HEK293 (cell line): ENCODE measurements around the gene TXNIP.
A peak's percentile ranks its signal among the peaks of the same experiment; 100 is the strongest.

Experiments used
- CTCF ChIA-PET: fragments of 350-600 bp; formaldehyde crosslinking; extraction: SDS; loops from one replicate; lab custom pipeline; 2021; ENCODE audit warnings: antibody characterized with exemption; lab: Yijun Ruan, JAX
- POLR2A ChIA-PET: fragments of 300-600 bp; formaldehyde crosslinking; extraction: SDS; loops from one replicate; lab custom pipeline; 2020; ENCODE audit warnings: antibody characterized with exemption, inconsistent platforms; lab: Yijun Ruan, JAX
- H3K27ac ChIP-seq: fragments of 200-500 bp; sonication (Bioruptor generic); 2 replicates; pipeline ENCODE4 v1.5.1; 2014; ENCODE audit warnings: low read depth, low read length, control low read depth, inconsistent platforms; ENCODE audit errors: extremely low read depth
- H3K36me3 ChIP-seq, 2 experiments: fragments of 200-500 bp in 1 of 2; sonication (Bioruptor generic) in 1 of 2; 1 replicate in 1 of 2; 2 replicates in 1 of 2; pipeline ENCODE4 v1.5.1; 2014 to 2017; ENCODE audit warnings: inconsistent platforms in 2 of 2, low read length in 2 of 2; ENCODE audit not compliant: control insufficient read depth in 2 of 2, insufficient read depth in 1 of 2
- H3K4me1 ChIP-seq: fragments of 200-500 bp; sonication (Bioruptor generic); 2 replicates; pipeline ENCODE4 v1.5.1; 2014; ENCODE audit warnings: mild to moderate bottlenecking, low read length, inconsistent platforms; ENCODE audit not compliant: control insufficient read depth, insufficient read depth
- H3K4me3 ChIP-seq: 2 replicates; pipeline ENCODE4 v1.5.1; 2011; ENCODE audit warnings: low read depth, mild to moderate bottlenecking, control low read depth, low read length, moderate library complexity
- H3K9me3 ChIP-seq: fragments of 200-500 bp; sonication (Bioruptor generic); 2 replicates; pipeline ENCODE4 v1.5.1; 2014; ENCODE audit warnings: low read depth, low read length, inconsistent platforms; ENCODE audit not compliant: control insufficient read depth, insufficient read depth
- ATF2 ChIP-seq: fragments of 450-650 bp; formaldehyde crosslinking; IDR thresholded peaks from 2 replicates; pipeline ENCODE4 v1.5.1; 2016; ENCODE audit warnings: missing biosample characterization, missing genetic modification characterization, low read depth
- GFI1B ChIP-seq: fragments of 450-650 bp; formaldehyde crosslinking; IDR thresholded peaks from 2 replicates; pipeline ENCODE4 v1.5.1; 2016; ENCODE audit warnings: missing biosample characterization, missing genetic modification characterization
- REPIN1 ChIP-seq: fragments of 450-650 bp; formaldehyde crosslinking; IDR thresholded peaks from 2 replicates; pipeline ENCODE4 v1.5.1; 2017; ENCODE audit warnings: missing biosample characterization, missing genetic modification characterization, low read depth
- ZBTB1 ChIP-seq: fragments of 450-650 bp; formaldehyde crosslinking; IDR thresholded peaks from 2 replicates; pipeline ENCODE4 v1.5.1; 2016; ENCODE audit warnings: missing biosample characterization, missing genetic modification characterization
- ZBTB17 ChIP-seq: fragments of 450-650 bp; formaldehyde crosslinking; IDR thresholded peaks from 2 replicates; pipeline ENCODE4 v1.5.1; 2016; ENCODE audit warnings: missing biosample characterization, missing genetic modification characterization
- ZBTB49 ChIP-seq: fragments of 450-650 bp; formaldehyde crosslinking; IDR thresholded peaks from 2 replicates; pipeline ENCODE4 v1.5.1; 2016; ENCODE audit warnings: missing biosample characterization, missing genetic modification characterization, low read depth
- ZBTB7A ChIP-seq: fragments of 450-650 bp; formaldehyde crosslinking; IDR thresholded peaks from 2 replicates; pipeline ENCODE4 v1.5.1; 2016; ENCODE audit warnings: low read depth, missing biosample characterization, missing genetic modification characterization
- ZNF114 ChIP-seq: fragments of 450-650 bp; formaldehyde crosslinking; IDR thresholded peaks from 2 replicates; pipeline ENCODE4 v1.5.0; 2017; ENCODE audit warnings: missing biosample characterization, missing genetic modification characterization
- ZNF174 ChIP-seq: fragments of 450-650 bp; formaldehyde crosslinking; IDR thresholded peaks from 2 replicates; pipeline ENCODE4 v1.5.0; 2017; ENCODE audit warnings: missing biosample characterization, mild to moderate bottlenecking, missing genetic modification characterization
- ZNF211 ChIP-seq: fragments of 450-650 bp; formaldehyde crosslinking; IDR thresholded peaks from 2 replicates; pipeline ENCODE4 v1.5.1; 2016; ENCODE audit warnings: low read depth, missing biosample characterization, missing genetic modification characterization
- ZNF292 ChIP-seq: fragments of 450-650 bp; formaldehyde crosslinking; IDR thresholded peaks from 2 replicates; pipeline ENCODE4 v1.5.1; 2016; ENCODE audit warnings: low read depth, missing biosample characterization, missing genetic modification characterization, borderline replicate concordance
- ZNF335 ChIP-seq: fragments of 450-650 bp; formaldehyde crosslinking; conservative IDR thresholded peaks from 2 replicates; pipeline ENCODE4 v1.5.1; 2016; ENCODE audit warnings: missing biosample characterization, missing genetic modification characterization
- ZNF404 ChIP-seq: fragments of 450-650 bp; formaldehyde crosslinking; IDR thresholded peaks from 2 replicates; pipeline ENCODE4 v1.5.1; 2017; ENCODE audit warnings: missing biosample characterization, missing genetic modification characterization
- ZNF423 ChIP-seq: fragments of 450-650 bp; formaldehyde crosslinking; IDR thresholded peaks from 2 replicates; pipeline ENCODE4 v1.5.1; 2016; ENCODE audit warnings: missing biosample characterization, missing genetic modification characterization
- ZNF449 ChIP-seq: fragments of 450-650 bp; formaldehyde crosslinking; IDR thresholded peaks from 2 replicates; pipeline ENCODE4 v1.5.1; 2017; ENCODE audit warnings: missing biosample characterization, mild to moderate bottlenecking, missing genetic modification characterization, moderate library complexity
- ZNF488 ChIP-seq: fragments of 450-650 bp; formaldehyde crosslinking; IDR thresholded peaks from 2 replicates; pipeline ENCODE4 v1.5.1; 2016; ENCODE audit warnings: missing biosample characterization, missing genetic modification characterization
- ZNF544 ChIP-seq: fragments of 450-650 bp; formaldehyde crosslinking; IDR thresholded peaks from 2 replicates; pipeline ENCODE4 v1.5.0; 2017; ENCODE audit warnings: missing biosample characterization, missing genetic modification characterization
- ZNF555 ChIP-seq: fragments of 450-650 bp; formaldehyde crosslinking; conservative IDR thresholded peaks from 2 replicates; pipeline ENCODE4 v1.5.1; 2017; ENCODE audit warnings: missing biosample characterization, mild to moderate bottlenecking, missing genetic modification characterization, inconsistent platforms
- ZNF596 ChIP-seq: fragments of 450-650 bp; IDR thresholded peaks from 2 replicates; pipeline ENCODE4 v1.5.0; 2018; ENCODE audit warnings: missing biosample characterization, mild to moderate bottlenecking, missing genetic modification characterization, moderate library complexity
- ZNF639 ChIP-seq: fragments of 450-650 bp; formaldehyde crosslinking; IDR thresholded peaks from 2 replicates; pipeline ENCODE4 v1.5.1; 2016; ENCODE audit warnings: missing biosample characterization, missing genetic modification characterization
- ZNF660 ChIP-seq: fragments of 450-650 bp; IDR thresholded peaks from 2 replicates; pipeline ENCODE4 v1.5.1; 2018; ENCODE audit warnings: missing biosample characterization, mild to moderate bottlenecking, missing genetic modification characterization
- ZSCAN16 ChIP-seq: fragments of 450-650 bp; formaldehyde crosslinking; IDR thresholded peaks from 2 replicates; pipeline ENCODE4 v1.5.1; 2016; ENCODE audit warnings: missing biosample characterization, missing genetic modification characterization
- ZSCAN30 ChIP-seq: fragments of 450-650 bp; IDR thresholded peaks from 2 replicates; pipeline ENCODE4 v1.5.1; 2018; ENCODE audit warnings: missing biosample characterization, mild to moderate bottlenecking, missing genetic modification characterization, moderate library complexity

The TXNIP gene

GRCh38 chr1:145994391-145995120 is 1.8 kb downstream of the TXNIP start:
- peaks cover 9% of the 10 kb centered on the region for H3K4me1 ChIP-seq
- no peaks in the 10 kb centered on the region for H3K9me3 ChIP-seq
- H3K27ac ChIP-seq = no peak overlapping the region
- H3K4me3 ChIP-seq = peak overlapping the region; percentile 85
- TF ChIP-seq ZNF488 (no peak), ZNF292 (tag by site-specific recombination) (no peak), ZNF596 (no peak), ZNF211 (tag by site-specific recombination) (no peak), ZNF174 (tag by site-specific recombination) (no peak), ZNF423 (no peak), ZSCAN16 (no peak), GFI1B (tag by site-specific recombination) (no peak), ZSCAN30 (no peak), ZNF335 (tag by site-specific recombination) (no peak), ZNF639 (tag by site-specific recombination) (no peak), ZBTB7A (tag by site-specific recombination) (no peak), ATF2 (tag by site-specific recombination) (no peak), ZNF114 (tag by site-specific recombination) (no peak), ZBTB1 (tag by site-specific recombination) (no peak), ZNF555 (tag by site-specific recombination) (no peak), ZNF544 (tag by site-specific recombination) (no peak), REPIN1 (tag by site-specific recombination) (no peak)
- ChIA-PET POLR2A (interaction anchor here (1.1 to 2.2 kb wide), 2 partner anchors 15 to 40 kb away, joined by 3 to 7 read pairs; no protein-coding TSS in a partner anchor), CTCF (interaction anchor here (1.2 to 7.3 kb wide), 2 partner anchors 15 to 98 kb away, joined by 3 to 80 read pairs; no protein-coding TSS in a partner anchor)
- H3K36me3 ChIP-seq = peaks cover 5 to 30% of the 10 kb centered on the region in 2 experiments; a peak in 2 of 3 replicates

GRCh38 chr1:145993618-145994390 is 2.6 kb downstream of the TXNIP start:
- ChIA-PET CTCF (interaction anchor here (1.2 to 7.3 kb wide), 5 partner anchors 11 to 101 kb away, joined by 3 to 80 read pairs (median 3); no protein-coding TSS in a partner anchor), POLR2A (interaction anchor here (1.1 to 2.2 kb wide), 2 partner anchors 14 to 40 kb away, joined by 3 to 7 read pairs; no protein-coding TSS in a partner anchor)
- TF ChIP-seq ZNF660 (tag by site-specific recombination) (no peak), ZBTB17 (tag by site-specific recombination) (0 out of 2 replicates have a peak, but pooled peaks have one; percentile 27), ZNF449 (tag by site-specific recombination) (peak; percentile 74), ZBTB49 (tag by site-specific recombination) (no peak), ZNF404 (tag by site-specific recombination) (no peak)
- peaks cover 5 to 30% of the 10 kb centered on the region in 2 experiments; a peak in 2 of 3 replicates for H3K36me3 ChIP-seq
- no peaks in the 10 kb centered on the region for H3K9me3 ChIP-seq
- peaks cover 7% of the 10 kb centered on the region; the same call in 1 of the 2 replicates for H3K4me1 ChIP-seq
- H3K4me3 ChIP-seq = peak overlapping the region; percentile 85
- H3K27ac ChIP-seq = no peak overlapping the region
